Keratinocyte (primary cell): ENCODE measurements around the gene C2orf80.

Experiments used
- EZH2 ChIP-seq: IDR thresholded peaks from one replicate; pipeline ENCODE4 v1.6.1; 2012; ENCODE audit warnings: inconsistent platforms, mild to moderate bottlenecking, low read length, moderate library complexity
- TF ChIP-seq, protein P1 (sequence below), 3 experiments: IDR thresholded peaks in 1 of 3; conservative IDR thresholded peaks in 1 of 3; optimal IDR thresholded peaks in 1 of 3; 2 replicates in 2 of 3; 3 replicates in 1 of 3; pipeline versions ENCODE3 to v1.5.1; 2011; ENCODE audit warnings: low read length in 3 of 3, mild to moderate bottlenecking in 3 of 3, moderate library complexity in 2 of 3, control low read depth in 1 of 3, inconsistent platforms in 1 of 3; ENCODE audit not compliant: insufficient read depth in 2 of 3; ENCODE audit errors: extremely low read depth in 1 of 3

DNA sequence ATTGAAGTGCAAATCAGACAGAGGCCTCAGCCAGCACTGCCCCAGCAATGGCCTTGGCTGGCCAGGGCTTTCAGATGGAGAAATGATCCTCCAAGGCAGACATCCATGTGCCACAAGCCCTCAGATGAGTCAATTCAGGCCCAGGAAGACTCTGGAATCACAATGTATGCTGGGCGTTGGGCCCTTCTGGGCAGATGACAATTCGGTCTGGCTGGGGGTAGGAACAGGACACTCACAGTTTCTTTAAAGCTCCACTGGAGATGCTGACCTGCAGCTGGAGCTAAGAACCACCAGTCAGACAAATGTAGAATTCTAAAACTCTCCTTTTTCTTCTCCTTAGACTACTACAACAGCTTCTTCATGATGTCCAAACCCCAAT lies 53.1 kb downstream of the C2orf80 start:
- TF ChIP-seq, protein P1, sequence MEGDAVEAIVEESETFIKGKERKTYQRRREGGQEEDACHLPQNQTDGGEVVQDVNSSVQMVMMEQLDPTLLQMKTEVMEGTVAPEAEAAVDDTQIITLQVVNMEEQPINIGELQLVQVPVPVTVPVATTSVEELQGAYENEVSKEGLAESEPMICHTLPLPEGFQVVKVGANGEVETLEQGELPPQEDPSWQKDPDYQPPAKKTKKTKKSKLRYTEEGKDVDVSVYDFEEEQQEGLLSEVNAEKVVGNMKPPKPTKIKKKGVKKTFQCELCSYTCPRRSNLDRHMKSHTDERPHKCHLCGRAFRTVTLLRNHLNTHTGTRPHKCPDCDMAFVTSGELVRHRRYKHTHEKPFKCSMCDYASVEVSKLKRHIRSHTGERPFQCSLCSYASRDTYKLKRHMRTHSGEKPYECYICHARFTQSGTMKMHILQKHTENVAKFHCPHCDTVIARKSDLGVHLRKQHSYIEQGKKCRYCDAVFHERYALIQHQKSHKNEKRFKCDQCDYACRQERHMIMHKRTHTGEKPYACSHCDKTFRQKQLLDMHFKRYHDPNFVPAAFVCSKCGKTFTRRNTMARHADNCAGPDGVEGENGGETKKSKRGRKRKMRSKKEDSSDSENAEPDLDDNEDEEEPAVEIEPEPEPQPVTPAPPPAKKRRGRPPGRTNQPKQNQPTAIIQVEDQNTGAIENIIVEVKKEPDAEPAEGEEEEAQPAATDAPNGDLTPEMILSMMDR (optimal IDR thresholded peaks at IDR 0.05 in 1 of 3, IDR thresholded peaks at IDR 0.05 in 1 of 3, conservative IDR thresholded peaks at IDR 0.05 in 1 of 3; ENCODE audit: extremely low read depth in 1 of 3, insufficient read depth in 2 of 3, low read length in 3 of 3): no peak
- no peak for TF ChIP-seq EZH2
